ENCODE results near the gene LCA5.

Gene LCA5

DNA sequence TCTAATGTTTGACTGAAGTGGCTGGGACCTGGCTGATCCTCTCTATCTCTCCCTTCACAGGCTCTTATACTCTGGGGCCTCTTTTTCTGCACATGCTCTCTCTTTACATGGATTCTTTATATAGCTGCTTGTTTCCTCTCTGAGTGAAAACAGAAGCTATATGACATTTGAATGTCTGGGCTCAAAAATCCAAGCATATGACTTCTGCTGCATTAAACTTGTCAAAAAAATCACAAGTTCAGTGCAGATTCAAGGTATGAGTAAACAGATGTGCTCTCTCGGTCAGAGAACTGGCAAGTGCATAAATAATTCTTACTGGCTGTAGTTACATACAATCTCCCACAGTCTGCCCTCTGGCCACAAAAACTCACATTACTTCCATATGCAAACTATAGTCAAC is 96.6 kb downstream of the LCA5 start:
- H3F3A ChIP-seq (ENCODE audit: insufficient read depth, low read length), result no peaks in the 10 kb centered on the region
- H3K4me2 ChIP-seq (ENCODE audit: low read length), result no peak overlapping the region
- H3K4me1 ChIP-seq (ENCODE audit: insufficient read depth, low read length, severe bottlenecking), result no peaks in the 10 kb centered on the region
- no peak overlapping the region for H3K27ac ChIP-seq (ENCODE audit: low read depth, low read length, poor library complexity, severe bottlenecking)
- H3K9me3 ChIP-seq (ENCODE audit: low read length), result no peaks in the 10 kb centered on the region
- no peaks in the 10 kb centered on the region for H3K27me3 ChIP-seq (ENCODE audit: insufficient read depth, low read length)
- no peak overlapping the region for H3K9ac ChIP-seq (ENCODE audit: low read length)
- H3K4me3 ChIP-seq (ENCODE audit: low read depth, low read length, poor library complexity, severe bottlenecking), result no peak overlapping the region
- TF ChIP-seq EZH2 (IDR thresholded peaks at IDR 0.05; ENCODE audit: borderline replicate concordance, low read length), result no peak
- TF ChIP-seq, protein P1, sequence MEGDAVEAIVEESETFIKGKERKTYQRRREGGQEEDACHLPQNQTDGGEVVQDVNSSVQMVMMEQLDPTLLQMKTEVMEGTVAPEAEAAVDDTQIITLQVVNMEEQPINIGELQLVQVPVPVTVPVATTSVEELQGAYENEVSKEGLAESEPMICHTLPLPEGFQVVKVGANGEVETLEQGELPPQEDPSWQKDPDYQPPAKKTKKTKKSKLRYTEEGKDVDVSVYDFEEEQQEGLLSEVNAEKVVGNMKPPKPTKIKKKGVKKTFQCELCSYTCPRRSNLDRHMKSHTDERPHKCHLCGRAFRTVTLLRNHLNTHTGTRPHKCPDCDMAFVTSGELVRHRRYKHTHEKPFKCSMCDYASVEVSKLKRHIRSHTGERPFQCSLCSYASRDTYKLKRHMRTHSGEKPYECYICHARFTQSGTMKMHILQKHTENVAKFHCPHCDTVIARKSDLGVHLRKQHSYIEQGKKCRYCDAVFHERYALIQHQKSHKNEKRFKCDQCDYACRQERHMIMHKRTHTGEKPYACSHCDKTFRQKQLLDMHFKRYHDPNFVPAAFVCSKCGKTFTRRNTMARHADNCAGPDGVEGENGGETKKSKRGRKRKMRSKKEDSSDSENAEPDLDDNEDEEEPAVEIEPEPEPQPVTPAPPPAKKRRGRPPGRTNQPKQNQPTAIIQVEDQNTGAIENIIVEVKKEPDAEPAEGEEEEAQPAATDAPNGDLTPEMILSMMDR (IDR thresholded peaks at IDR 0.05; ENCODE audit: low read length), result no peak
- H2AFZ ChIP-seq (ENCODE audit: low read length), result no peak overlapping the region
- H3K79me2 ChIP-seq (ENCODE audit: insufficient read depth, low read length), result no peaks in the 10 kb centered on the region
- no peaks in the 10 kb centered on the region for H3K36me3 ChIP-seq (ENCODE audit: insufficient read depth, low read length)
- H4K20me1 ChIP-seq (ENCODE audit: insufficient read depth, low read length), result no peaks in the 10 kb centered on the region
- no peaks in the 10 kb centered on the region for H3K9me2 ChIP-seq (ENCODE audit: low read depth, low read length)

DNA sequence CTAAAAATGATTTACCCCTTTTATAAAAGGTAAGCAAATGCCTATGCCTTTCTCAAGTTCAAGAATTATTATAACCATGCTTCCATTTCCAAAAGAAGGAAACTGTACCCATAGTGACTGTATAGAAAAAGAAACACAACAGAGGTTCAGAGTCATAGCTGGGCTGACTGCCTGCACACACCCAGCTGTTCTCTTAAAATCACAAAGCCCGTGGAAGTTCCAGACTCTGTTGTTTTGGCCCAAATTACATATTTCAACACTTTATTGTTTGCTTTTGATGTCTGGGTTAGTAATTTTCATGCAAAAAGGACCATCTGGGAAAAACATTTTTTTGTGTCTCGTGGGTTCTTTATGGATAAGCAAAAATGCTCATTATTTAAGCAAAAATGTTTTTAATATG is 99.2 kb downstream of the LCA5 start:
- H3K4me1 ChIP-seq (ENCODE audit: insufficient read depth, low read length, severe bottlenecking), result no peaks in the 10 kb centered on the region

DNA sequence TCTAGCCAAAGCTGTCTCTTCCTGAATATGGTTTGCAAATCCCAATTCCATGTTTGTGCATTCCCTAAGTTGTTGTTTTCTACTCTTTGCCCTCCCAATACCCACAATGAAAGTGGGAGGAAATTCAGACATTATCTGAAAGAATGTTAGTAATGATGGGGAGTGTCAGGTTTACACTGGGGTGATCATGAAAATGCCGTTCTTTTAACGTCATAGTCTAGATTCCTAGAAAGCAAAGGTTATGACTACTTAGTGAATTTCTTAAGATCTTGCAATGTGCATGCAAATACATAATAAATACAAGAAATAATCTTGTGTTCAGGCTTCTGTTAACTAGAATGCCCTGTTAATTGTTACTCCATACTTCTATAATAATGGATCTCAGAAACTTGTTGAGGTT is 101.0 kb downstream of the LCA5 start:
- H4K20me1 ChIP-seq (ENCODE audit: insufficient read depth, low read length), result no peaks in the 10 kb centered on the region
- no peak for TF ChIP-seq EZH2 (IDR thresholded peaks at IDR 0.05; ENCODE audit: borderline replicate concordance, low read length)
- TF ChIP-seq, protein P1 (IDR thresholded peaks at IDR 0.05; ENCODE audit: low read length), result no peak
- no peak overlapping the region for H3K27ac ChIP-seq (ENCODE audit: low read depth, low read length, poor library complexity, severe bottlenecking)
- no peaks in the 10 kb centered on the region for H3K4me1 ChIP-seq (ENCODE audit: insufficient read depth, low read length, severe bottlenecking)
- no peaks in the 10 kb centered on the region for H3K9me2 ChIP-seq (ENCODE audit: low read depth, low read length)
- H2AFZ ChIP-seq (ENCODE audit: low read length), result no peak overlapping the region
- H3K79me2 ChIP-seq (ENCODE audit: insufficient read depth, low read length), result no peaks in the 10 kb centered on the region
- H3K27me3 ChIP-seq (ENCODE audit: insufficient read depth, low read length), result no peaks in the 10 kb centered on the region
- H3K9ac ChIP-seq (ENCODE audit: low read length), result no peak overlapping the region
- no peaks in the 10 kb centered on the region for H3K36me3 ChIP-seq (ENCODE audit: insufficient read depth, low read length)
- H3K9me3 ChIP-seq (ENCODE audit: low read length), result no peaks in the 10 kb centered on the region
- H3F3A ChIP-seq (ENCODE audit: insufficient read depth, low read length), result no peaks in the 10 kb centered on the region
- H3K4me3 ChIP-seq (ENCODE audit: low read depth, low read length, poor library complexity, severe bottlenecking), result no peak overlapping the region
- H3K4me2 ChIP-seq (ENCODE audit: low read length), result no peak overlapping the region

More for the DNA sequence above, 99.2 kb downstream of the LCA5 start:
- TF ChIP-seq, protein P1 (IDR thresholded peaks at IDR 0.05; ENCODE audit: low read length), result no peak
- TF ChIP-seq EZH2 (IDR thresholded peaks at IDR 0.05; ENCODE audit: borderline replicate concordance, low read length), result no peak
- H3K27ac ChIP-seq (ENCODE audit: low read depth, low read length, poor library complexity, severe bottlenecking), result no peak overlapping the region
- no peak overlapping the region for H2AFZ ChIP-seq (ENCODE audit: low read length)
- H3F3A ChIP-seq (ENCODE audit: insufficient read depth, low read length), result no peaks in the 10 kb centered on the region
- H3K9me2 ChIP-seq (ENCODE audit: low read depth, low read length), result no peaks in the 10 kb centered on the region
- no peaks in the 10 kb centered on the region for H3K27me3 ChIP-seq (ENCODE audit: insufficient read depth, low read length)
- H3K9ac ChIP-seq (ENCODE audit: low read length), result no peak overlapping the region
- H3K79me2 ChIP-seq (ENCODE audit: insufficient read depth, low read length), result no peaks in the 10 kb centered on the region
- no peak overlapping the region for H3K4me2 ChIP-seq (ENCODE audit: low read length)
- no peak overlapping the region for H3K4me3 ChIP-seq (ENCODE audit: low read depth, low read length, poor library complexity, severe bottlenecking)
- H3K9me3 ChIP-seq (ENCODE audit: low read length), result no peaks in the 10 kb centered on the region
- H4K20me1 ChIP-seq (ENCODE audit: insufficient read depth, low read length), result no peaks in the 10 kb centered on the region
- H3K36me3 ChIP-seq (ENCODE audit: insufficient read depth, low read length), result no peaks in the 10 kb centered on the region
